ENCODE data around the gene GRIP2.

GRIP2 gene

DNA sequence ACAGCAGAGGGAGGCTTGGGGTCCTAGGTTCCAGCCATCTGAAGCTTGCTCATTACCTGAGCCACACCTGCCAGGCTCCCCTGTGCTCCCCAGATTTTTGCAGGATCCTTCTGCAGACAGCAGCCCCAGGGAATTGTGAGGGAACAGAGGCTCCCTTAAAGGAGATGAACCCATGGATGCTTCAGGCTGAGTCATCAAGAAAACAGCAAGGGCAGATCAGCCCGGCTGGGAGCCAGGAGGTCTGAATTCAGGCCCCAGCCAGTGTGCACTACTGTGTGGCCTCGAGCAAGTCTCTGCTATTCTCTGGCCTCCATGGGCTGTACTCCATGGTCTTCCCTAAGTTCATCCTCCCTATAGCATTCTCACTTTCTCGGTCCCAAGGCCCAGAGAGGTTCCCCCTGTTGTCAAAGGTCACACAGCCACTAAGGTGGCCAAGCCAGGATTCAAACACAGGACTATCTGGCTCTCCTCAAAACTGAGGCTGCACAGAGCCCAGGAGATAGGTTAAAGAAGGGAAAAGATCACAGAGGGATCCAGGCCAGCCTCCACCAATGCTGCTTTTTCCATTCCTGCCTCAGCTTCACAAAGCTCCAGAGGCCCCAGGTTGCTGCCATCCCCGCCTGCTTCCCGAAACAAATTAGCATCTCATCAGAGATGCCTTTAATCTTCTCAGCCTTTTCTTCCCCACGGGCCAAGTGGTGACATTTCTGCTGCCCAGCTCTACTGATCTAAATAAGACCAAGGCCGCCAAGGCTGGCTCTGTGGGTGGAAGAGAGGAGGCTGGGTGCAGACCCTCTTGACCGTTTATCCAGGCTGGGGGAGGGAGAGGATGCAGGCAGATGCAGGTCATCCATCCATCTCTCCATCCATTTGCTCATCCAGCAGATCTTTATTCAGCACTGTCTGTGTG lies 21.2 kb upstream of the GRIP2 start:
- no peak for DNase-seq (ENCODE audit: low read depth, low spot score)

DNA sequence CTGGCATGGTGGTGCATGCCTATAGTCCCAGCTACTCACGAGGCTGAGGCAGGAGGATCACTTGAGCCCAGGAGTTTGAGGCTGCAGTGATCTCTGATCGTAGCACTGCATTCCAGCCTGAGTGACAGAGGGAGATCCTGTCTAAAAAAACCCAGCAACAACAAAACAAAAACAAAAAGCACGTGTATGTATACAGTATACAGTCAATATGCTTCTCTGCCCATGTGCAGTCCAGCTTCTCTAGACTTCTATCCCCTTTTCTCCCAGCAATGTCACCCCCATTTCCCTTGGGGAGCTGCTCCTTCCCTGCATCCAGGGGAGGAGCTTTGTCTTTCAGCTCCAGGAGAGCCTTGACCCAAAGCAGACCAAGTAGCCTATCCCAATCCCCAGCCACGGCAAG lies 20.0 kb upstream of the GRIP2 start:
- DNase-seq (ENCODE audit: low read depth, low spot score): no peak

DNA sequence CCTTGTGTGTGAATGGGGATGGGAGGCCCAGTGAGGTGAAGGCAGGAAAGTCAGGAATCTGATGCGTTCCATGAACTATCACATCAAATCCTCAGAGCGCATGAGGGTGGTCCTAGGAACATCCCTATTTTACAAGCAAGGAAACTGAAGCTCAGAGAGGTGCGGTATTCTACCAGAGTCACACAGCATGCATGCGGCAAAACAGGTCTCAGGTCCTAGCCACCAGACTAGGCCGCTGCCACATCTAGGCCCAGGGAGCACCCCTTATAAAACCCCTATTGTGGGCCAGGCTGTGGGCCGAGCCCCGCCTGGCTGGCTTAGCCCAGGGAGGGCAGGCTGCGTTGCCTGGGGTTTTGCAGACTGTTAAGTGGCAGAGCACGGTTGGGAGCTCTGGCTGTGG lies 17.9 kb upstream of the GRIP2 start:
- DNase-seq (ENCODE audit: low read depth, low spot score): no peak

DNA sequence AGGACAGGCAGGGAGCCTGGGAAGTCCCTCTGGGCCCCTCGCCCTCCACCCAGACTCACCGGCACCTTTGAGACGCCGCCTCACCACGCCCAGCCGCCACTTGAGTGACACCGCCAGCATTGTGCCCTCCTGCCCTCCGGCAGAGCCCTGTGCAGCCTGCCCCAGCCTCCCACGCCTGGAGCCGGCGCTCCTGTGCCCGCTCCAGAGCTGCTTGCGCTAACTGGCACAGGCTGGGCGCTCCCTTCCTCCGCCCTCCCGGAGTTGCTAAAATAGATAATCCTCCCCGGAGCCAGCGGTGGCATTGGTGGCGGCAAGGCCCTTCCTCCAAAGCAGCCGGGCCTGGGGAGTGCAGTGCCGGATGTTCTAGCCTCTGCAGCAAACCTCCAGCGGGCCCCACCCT lies 15.7 kb upstream of the GRIP2 start:
- no peak for DNase-seq (ENCODE audit: low read depth, low spot score)

DNA sequence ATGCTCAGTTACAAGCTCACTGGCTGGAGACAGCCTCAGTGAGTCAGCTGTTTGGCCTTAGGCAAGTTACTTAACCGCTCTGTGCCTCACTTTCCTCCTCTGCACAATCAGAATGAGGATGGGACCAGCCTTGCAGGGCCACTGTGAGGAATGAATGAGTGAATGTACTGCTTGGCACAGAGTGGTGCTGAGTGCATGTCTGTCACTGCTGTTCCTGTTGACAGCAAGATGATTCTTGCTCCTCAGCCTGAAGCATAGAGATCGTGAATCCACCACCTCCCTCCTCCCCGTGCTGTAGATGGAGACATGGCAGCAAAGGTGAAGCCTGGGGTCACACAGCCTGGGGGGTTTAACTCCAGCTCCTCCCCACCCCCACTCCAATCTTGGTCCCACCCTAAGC lies 14.6 kb upstream of the GRIP2 start:
- no peak for DNase-seq (ENCODE audit: low read depth, low spot score)

DNA sequence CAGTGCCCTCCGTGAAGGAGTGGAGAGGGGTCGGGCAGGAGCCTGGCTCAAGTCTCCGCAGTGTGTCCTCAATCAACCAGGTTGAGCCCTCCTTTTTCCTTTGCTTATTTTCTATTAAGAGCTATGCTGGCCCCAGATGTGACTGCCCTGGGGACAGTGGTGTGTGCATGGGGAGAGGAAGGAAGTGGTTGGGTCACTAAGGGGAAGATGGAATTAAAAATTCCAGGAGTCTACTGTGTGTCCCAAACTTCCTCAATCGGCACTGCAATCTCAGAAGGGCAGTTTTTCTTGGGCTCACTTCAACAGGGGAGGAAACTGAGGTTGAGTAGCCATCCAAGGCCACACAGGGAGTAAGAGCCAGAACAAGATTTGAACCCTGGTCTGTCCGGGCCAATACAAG lies 13.7 kb upstream of the GRIP2 start:
- no peak for DNase-seq (ENCODE audit: low read depth, low spot score)

DNA sequence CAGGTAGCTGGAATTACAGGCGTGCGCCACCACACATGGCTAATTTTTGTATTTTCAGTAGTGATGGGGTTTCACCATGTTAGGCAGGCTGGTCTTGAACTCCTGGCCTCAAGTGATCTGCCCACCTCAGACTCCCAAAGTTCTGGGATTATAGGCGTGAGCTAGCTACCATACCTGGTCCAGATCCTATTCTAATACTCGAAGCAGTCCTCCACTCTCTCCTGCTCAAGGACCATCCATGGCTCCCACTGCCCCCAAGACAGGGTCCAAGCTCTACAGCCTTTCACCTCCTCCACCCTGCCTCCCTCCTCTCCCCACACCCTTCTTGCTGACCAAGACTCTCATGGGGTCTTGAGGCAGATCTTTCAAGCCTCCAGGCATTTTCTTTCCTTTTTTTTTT lies 12.6 kb upstream of the GRIP2 start:
- no peak for DNase-seq (ENCODE audit: low read depth, low spot score)

DNA sequence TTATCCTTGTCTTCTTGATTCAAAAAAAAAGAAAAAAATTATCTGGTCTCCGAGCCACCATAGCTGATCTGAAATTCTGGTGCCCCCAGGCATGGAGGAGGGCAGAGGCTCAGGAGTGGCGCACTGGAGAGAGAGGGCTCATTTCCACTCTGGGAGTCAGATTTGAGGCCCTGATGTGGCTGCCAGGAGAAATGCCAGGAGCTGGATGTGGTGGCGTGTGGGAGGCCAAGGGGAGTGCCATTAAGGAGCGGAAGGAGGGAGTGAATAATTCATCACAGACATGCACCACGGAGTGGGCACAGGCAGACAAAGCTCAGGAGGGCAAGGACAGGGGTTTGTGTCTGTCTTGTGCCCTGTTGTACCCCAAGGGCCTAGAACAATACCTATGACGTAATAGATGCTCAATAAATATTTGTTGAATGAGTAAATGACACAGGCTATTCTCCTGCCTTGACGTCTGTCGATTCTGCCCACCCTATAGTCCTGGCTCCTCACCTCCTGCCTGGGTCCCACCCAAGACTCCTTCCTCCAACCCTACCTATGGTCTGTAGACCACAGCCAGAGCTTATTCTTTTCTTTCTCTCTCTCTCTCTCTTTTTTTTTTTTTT lies 12.0 kb upstream of the GRIP2 start:
- DNase-seq (ENCODE audit: low read depth, low spot score): no peak

DNA sequence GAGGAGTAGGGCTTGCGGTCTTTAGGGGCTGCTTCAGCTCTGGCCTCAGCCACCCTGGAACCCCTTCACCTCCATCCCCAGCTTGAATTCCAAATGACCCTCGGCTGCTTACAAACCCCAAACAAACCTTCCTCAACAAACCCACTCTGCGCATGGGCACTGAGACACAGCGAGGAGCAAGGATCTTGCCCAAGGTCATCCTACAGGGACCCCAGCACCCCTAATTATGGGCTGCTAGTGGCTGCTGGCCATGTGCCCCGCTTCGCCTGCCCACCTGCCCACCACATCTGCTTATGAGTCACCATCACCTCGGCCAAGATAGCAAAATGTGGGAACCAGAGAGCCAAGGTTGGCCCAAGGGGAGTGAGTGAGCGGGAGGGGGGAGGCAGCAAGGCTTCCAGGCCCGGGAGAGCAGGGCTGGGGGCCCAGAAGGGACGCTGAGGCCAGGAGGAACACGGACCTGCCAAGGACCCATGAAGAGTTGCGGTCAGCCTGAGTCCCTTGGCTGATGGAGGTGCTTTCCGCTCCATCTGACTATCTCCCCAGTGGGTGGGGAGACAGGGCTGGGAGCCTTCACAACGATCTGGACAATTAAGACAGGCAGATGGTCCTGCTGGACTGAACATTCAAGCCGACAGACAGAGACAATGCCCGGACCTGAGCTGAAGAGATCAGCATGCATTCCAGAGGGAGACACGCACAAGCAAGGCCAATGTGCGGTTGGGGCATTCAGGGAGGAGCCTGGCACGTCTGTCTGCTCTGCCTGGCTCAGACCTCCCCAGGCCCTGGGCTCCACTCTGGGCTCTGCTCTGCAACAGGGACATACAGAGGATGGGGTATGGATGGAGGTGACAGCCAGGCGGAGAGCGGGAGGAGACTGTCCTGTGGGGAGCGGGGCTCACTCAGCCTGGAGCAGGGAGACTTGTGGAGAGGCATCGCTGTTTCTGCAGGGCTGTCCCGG lies 10.8 kb upstream of the GRIP2 start:
- no peak for DNase-seq (ENCODE audit: low read depth, low spot score)

DNA sequence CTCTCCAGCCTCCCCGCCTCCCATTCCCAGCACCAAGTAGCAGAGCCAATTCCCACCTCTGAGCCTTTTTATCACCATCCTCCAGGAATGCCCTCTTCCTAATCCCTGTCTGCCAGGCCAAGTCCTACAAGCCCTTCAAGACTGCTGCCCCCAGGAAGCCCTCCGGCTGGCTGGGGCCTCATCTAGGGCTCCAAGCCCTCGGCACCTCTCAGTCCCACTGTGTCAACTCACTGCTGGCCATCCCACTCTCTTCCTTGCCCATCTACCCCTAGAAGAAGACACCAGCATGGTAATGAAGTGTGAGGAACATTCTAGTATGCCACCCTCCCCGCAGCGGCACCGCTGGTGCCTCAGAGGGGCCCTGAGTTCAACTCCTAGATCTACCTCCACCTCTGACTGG lies 10.0 kb upstream of the GRIP2 start:
- DNase-seq (ENCODE audit: low read depth, low spot score): no peak

DNA sequence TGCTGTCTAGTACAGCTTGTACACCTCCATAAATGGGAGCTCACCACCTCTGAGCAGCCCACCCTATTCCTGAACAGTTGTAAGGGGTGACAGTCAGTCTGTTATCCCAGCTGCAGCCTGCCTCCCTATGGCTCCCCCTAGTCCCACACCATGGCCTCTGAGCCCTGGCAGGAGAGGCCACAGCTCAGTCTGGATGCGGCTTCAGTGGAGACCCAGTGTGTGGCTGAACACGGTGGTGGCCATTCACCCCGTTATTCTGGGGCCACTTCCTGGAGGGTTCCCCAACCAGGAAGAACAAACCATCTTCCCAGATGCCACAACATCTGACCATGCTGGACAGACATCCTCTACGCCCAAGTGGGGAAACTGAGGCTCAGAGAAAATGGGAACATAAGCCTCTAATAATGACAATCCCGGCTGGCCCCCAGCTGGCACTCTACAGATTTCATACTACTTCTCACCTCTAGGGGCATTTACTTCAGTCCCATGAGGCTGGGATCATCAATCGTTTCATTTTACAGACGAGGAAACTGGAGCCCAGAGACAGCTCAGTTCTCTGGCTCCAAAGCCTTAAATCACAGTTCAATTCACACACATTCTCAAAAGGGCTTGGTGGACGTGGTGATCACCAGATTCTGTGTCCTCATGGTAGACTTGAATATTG lies 9.2 kb upstream of the GRIP2 start:
- no peak for DNase-seq (ENCODE audit: low read depth, low spot score)

DNA sequence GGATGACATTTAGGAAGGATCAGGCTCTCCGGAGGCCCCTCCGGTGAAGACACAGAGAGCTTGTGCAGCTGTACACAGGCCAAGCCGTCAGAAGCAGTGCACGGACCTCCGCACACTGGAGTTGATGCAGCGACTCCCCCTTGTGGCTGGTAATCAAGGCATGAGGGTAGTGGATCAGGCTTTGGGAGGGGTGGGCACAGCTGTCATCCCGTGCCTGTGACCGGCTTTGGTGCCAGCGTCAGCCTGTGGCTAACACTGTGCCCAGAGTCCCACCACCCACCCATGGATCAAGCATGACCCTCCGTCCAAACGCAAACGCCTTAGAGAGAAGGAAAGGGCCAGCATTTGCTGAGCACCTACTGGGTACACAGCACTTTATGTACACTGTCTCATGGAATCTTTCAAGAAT lies 8.2 kb upstream of the GRIP2 start:
- DNase-seq (ENCODE audit: low read depth, low spot score): peak; percentile 11

DNA sequence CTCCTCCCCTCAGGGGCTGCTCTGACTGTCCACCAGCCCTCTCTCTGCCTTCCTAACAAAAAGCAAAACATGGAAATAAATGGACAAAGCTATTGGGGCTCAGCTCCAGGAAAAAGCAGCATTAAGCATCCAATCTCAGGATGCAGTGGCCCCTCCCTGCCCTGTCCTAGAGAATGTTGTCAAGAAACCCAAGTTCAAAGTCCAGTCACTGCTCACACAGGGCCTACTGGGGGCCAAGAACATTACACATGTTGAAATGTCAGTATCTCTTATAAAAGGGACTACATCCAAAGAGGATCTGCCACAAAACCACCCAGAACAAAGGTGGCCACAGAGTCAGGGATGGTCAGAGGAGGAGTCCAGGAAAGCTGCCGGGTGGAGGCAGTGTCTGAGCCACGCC lies 7.6 kb upstream of the GRIP2 start:
- DNase-seq (ENCODE audit: low read depth, low spot score): no peak

DNA sequence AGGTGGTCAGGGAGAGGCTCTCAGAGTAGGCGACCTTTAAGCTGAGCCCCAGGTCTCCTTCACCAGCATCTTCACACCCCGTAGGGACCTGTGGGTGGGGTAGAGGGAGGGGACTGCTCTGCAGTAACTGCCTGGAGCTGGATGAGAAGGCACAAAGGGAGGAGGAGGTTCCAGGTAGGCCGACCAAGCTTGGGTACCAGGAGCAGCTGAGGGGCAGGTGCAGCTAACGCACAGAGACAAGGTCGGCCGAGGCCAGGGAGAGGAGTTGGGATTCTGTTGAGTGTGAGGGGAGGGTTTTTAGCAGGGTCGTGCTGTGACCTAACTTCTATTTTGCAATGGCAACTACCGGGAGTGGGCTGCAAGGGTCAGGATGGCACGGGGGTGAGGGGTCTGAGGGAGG lies 5.9 kb upstream of the GRIP2 start:
- DNase-seq (ENCODE audit: low read depth, low spot score): no peak

DNA sequence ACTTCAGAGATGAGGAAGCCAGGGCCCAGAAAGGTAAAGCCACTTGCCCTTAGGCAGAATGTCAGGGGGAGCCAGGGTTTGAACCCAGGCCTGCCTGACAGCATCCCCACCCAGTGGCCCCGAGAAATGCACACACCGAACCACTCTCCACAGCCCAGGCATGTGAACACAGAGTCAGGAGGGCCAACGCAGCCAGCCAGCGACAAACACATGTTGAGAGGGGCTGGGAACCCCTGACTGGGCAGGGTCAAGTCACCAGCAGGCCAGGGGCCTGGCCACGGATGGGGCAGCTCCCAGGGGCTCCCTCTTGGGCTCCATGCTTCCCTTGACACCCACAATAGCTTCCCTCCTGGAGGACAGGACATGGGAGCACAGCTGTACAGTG lies 5.1 kb upstream of the GRIP2 start:
- no peak for DNase-seq (ENCODE audit: low read depth, low spot score)

DNA sequence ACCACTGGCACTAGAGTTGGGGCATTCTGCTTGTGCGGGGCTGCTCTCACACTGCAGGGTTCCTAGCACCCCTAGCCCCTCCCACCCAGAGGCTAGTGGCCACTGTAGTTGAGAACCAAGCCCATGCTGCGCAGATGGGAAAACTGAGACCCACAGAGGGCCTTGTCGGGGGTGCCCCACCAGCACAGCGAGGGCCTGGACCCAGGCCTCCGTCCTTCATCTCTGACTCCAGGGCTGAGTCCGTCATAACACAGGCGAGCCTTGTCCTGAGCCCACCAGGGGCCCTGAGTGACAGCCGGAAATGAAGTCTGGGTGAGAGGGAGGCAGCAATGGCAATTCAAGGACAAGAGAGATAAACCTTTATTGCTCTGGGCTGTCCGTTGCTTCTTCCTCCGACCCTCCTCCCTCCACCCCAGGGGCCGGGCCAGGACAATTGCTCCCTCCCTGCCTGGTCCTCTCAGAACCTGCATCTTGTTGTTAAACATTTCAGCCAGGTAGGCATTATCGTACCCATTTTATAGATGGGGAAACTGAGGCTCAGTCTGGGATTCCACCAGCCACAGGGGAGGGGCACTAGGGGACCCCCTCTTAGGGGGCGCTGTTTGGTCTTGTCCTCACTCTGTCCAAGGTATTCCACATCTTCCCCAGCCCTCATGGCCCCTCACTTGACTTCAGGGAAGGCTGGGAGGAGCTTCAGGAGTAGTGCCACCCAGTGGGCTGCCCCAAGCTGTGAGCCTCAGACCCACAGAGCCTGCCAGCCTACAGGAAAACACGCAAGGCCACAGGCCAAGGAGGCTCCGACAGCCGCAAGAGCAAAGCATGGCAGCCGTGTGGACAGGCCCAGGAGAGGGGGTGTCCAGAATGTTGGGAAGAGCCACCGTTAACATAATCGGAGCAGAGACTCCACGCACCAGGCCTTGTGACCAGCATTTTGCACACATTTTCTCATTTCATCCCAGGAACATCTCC lies 4.4 kb upstream of the GRIP2 start:
- no peak for DNase-seq (ENCODE audit: low read depth, low spot score)

DNA sequence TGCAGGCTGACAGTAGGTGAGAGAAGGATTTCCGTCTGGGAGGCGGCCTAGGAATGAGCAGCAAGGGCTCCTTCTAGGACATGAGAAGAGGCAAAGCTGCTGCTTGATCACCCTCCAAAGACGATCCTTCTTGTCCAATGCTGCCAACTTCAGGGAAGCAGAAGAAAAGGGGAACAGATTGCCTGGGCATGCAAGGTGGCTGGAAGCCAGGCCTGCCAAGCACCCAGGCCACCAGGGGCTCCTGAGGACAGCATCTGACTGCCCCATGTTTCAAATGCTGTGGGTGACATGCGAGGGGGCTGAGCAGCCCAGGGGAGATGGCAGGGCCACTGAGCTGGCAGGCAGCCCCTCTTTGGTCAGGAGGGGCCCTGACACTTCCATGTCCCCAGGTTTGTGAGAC lies 3.3 kb upstream of the GRIP2 start:
- DNase-seq (ENCODE audit: low read depth, low spot score): no peak

DNA sequence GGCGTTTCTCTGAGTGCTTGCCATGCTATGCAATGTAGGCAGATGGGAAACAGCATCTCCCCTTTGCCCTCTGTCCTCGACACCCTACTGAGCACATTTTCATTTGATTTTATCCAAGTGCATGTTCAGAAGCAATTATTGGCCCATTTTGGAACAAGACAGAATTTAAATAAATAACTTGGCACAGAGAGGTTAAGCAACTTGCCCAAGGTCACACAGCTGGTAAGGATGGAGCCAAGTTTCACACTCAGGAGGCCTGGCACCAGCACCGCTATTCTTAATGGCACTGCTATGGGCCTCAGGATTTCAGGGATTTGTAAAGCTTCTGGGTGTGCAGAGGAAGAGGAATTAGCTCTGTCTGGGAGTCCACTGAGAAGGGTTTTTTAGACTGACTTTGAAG lies 2.5 kb upstream of the GRIP2 start:
- DNase-seq (ENCODE audit: low read depth, low spot score): no peak

DNA sequence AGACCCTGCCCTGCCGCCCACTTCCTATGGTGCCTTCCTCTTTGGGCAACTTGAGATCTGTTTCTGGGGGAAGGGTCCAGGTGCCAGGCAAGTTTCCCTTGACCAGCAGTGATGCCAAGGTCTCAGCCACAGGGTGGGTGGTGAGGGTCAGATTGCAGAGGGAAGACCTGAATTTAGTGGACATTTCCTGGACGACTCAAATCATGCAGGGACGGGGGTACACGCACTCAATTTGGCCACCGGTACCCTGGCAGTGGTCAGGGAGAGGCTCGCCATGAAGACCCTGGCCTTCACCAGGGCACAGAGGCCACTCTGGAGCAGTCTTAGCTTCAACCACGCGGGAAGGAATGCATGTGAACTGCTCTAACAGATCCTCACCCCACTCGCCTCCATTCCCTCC lies 1.5 kb upstream of the GRIP2 start:
- no peak for DNase-seq (ENCODE audit: low read depth, low spot score)

DNA sequence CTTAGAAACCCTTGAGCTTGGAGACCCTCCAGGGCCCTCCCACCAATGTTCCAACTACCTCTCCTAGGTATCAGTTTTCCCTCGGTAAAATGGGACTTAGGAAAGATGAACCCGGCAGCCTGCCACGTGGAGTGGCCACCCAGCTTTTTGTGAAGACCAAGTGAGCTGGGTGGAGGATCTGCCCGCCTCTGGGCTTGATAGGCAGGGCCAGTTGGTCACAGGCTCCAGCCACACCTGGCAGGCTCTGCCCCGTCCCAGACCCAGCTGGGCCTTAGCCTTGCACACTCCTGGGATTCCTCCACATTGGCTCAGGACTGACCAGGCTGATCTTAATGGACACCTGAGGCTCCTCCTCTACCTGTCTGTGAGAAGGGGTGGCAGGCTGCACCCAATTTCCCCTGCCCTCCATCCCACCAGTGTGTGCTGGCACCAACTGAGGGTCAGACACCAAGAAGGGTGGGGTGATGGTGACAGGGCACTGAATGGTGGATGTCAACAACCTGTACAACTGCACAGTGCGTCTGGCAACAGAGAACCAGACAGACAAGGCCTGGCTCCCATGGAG lies 761 bp upstream of the GRIP2 start:
- DNase-seq (ENCODE audit: low read depth, low spot score): no peak
